HepG2 (cell line): ENCODE data around the gene ANKS3. TPM values are rescaled to one million over a fixed set of nuclear protein-coding genes. Genes with fewer than 3 reads are reported as not detected.
A peak's percentile ranks its signal among the peaks of the same experiment; 100 is the strongest.

ENCODE experiments used
- ELF3 ChIP-seq: IDR thresholded peaks from 2 replicates; pipeline ENCODE4 v1.6.1; 2016; ENCODE audit warnings: missing genetic modification reagents, missing compliant biosample characterization
- GATAD2A ChIP-seq: IDR thresholded peaks from 2 replicates; pipeline ENCODE4 v1.6.1; 2016
- GPN1 ChIP-seq: sonication (generic); formaldehyde crosslinking; IDR thresholded peaks from 2 replicates; pipeline ENCODE4 v1.5.1; 2020; ENCODE audit warnings: missing genetic modification reagents, borderline replicate concordance
- KDM5A ChIP-seq: fragments of 200-600 bp; sonication (generic); IDR thresholded peaks from 2 replicates; pipeline ENCODE4 v1.7.0; 2018; ENCODE audit warnings: antibody characterized with exemption, mild to moderate bottlenecking, low read length, borderline replicate concordance
- MTF2 ChIP-seq: sonication (generic); formaldehyde crosslinking; IDR thresholded peaks from 2 replicates; pipeline ENCODE4 v1.5.0; 2020; ENCODE audit warnings: missing genetic modification reagents, borderline replicate concordance
- POLR2AphosphoS2 ChIP-seq: IDR thresholded peaks from 2 replicates; pipeline ENCODE4 v1.6.1; 2011; ENCODE audit warnings: low read depth, low read length, improper control_type of control experiment
- RAD21 ChIP-seq: fragments of 450-650 bp; formaldehyde crosslinking; IDR thresholded peaks from 2 replicates; pipeline ENCODE4 v1.5.0; 2020; ENCODE audit warnings: mild to moderate bottlenecking
- SAP130 ChIP-seq: IDR thresholded peaks from 2 replicates; pipeline ENCODE4 v1.6.1; 2016; ENCODE audit warnings: low read depth
- SNAPC2 ChIP-seq: sonication (generic); formaldehyde crosslinking; IDR thresholded peaks from 2 replicates; pipeline ENCODE4 v1.8.1; 2022; ENCODE audit warnings: mild to moderate bottlenecking, missing genetic modification reagents
- TCF12 ChIP-seq, 2 experiments: fragments of 450-650 bp in 1 of 2; sonication (generic) in 1 of 2; formaldehyde crosslinking in 1 of 2; IDR thresholded peaks; 2 replicates each; pipeline versions ENCODE4 v1.6.1 to v1.8.0; 2017 to 2022; ENCODE audit warnings: antibody characterized with exemption in 1 of 2, mild to moderate bottlenecking in 1 of 2, missing genetic modification reagents in 1 of 2, moderate library complexity in 1 of 2
- TEAD3 ChIP-seq: optimal IDR thresholded peaks from 2 replicates; pipeline ENCODE3; 2016; ENCODE audit warnings: borderline replicate concordance
- ZKSCAN8 ChIP-seq: IDR thresholded peaks from 2 replicates; pipeline ENCODE4 v1.6.1; 2016; ENCODE audit warnings: borderline replicate concordance, missing genetic modification reagents, missing compliant biosample characterization
- ZNF24 ChIP-seq: fragments of 450-650 bp; IDR thresholded peaks from 2 replicates; pipeline ENCODE4 v1.6.1; 2017; ENCODE audit warnings: antibody characterized with exemption, mild to moderate bottlenecking
- ZNF296 ChIP-seq: sonication (generic); formaldehyde crosslinking; conservative IDR thresholded peaks from 2 replicates; pipeline ENCODE4 v1.5.0; 2020; ENCODE audit warnings: mild to moderate bottlenecking, missing genetic modification reagents
- ZNF546 ChIP-seq: sonication (generic); formaldehyde crosslinking; conservative IDR thresholded peaks from 2 replicates; pipeline ENCODE4 v1.8.1; 2023; ENCODE audit warnings: mild to moderate bottlenecking, missing genetic modification reagents
- ZNF564 ChIP-seq: sonication (generic); formaldehyde crosslinking; IDR thresholded peaks from 2 replicates; pipeline ENCODE4 v1.8.1; 2023; ENCODE audit warnings: mild to moderate bottlenecking, missing genetic modification reagents
- ZNF891 ChIP-seq: sonication (generic); formaldehyde crosslinking; IDR thresholded peaks from 2 replicates; pipeline ENCODE4 v1.5.0; 2020; ENCODE audit warnings: mild to moderate bottlenecking, missing genetic modification reagents
- ZSCAN25 ChIP-seq: sonication (generic); formaldehyde crosslinking; IDR thresholded peaks from 2 replicates; pipeline ENCODE4 v1.8.0; 2022; ENCODE audit warnings: mild to moderate bottlenecking, missing genetic modification reagents
- polyA plus RNA-seq, 8 experiments: library from polyadenylated mRNA; depleted of rRNA in 3 of 8; stranded (reverse) in 7 of 8; unstranded in 1 of 8; fragments of >200 nt; fragmentation: Illumina TruSeq in 4 of 8; extraction: Trizol in 4 of 8; gene quantifications; 2 replicates each; pipeline versions ENCODE4 v1.2.1 to v1.2.3, GENCODE V29; 2011 to 2016; ENCODE audit warnings: low read depth in 4 of 8, missing spikeins in 1 of 8, mixed read lengths in 1 of 8; ENCODE audit not compliant: insufficient read depth in 1 of 8
- total RNA-seq, 5 experiments: library from RNA; depleted of rRNA; stranded (reverse); fragments of >200 nt; fragmentation: Illumina TruSeq; extraction: Trizol; gene quantifications; 2 replicates each; pipeline ENCODE4 v1.2.3, GENCODE V29; 2016; ENCODE audit warnings: low read depth in 1 of 5
- TF ChIP-seq, protein P1 (sequence below): sonication (generic); formaldehyde crosslinking; IDR thresholded peaks from 2 replicates; pipeline ENCODE4 v1.4.0; 2020; ENCODE audit warnings: mild to moderate bottlenecking, missing genetic modification reagents
- TF ChIP-seq, protein P2 (sequence below): sonication (generic); formaldehyde crosslinking; IDR thresholded peaks from 2 replicates; pipeline ENCODE4 v1.4.0; 2020; ENCODE audit warnings: missing genetic modification reagents; ENCODE audit errors: not compliant biosample characterization
- TF ChIP-seq, protein P3 (sequence below): fragments of 450-650 bp; IDR thresholded peaks from 2 replicates; pipeline ENCODE4 v1.6.1; 2017
- TF ChIP-seq, protein P4 (sequence below): sonication (generic); formaldehyde crosslinking; IDR thresholded peaks from 2 replicates; pipeline ENCODE4 v1.4.0; 2020; ENCODE audit warnings: low read depth, mild to moderate bottlenecking, missing genetic modification reagents
- TF ChIP-seq, protein P5 (sequence below), 2 experiments: fragments of 450-650 bp in 1 of 2; sonication (generic) in 1 of 2; formaldehyde crosslinking; IDR thresholded peaks; 2 replicates each; pipeline versions ENCODE4 v1.5.0 to v1.8.0; 2020 to 2022; ENCODE audit warnings: mild to moderate bottlenecking in 1 of 2, missing genetic modification reagents in 1 of 2
- TF ChIP-seq, protein P6 (sequence below): sonication (generic); formaldehyde crosslinking; IDR thresholded peaks from 2 replicates; pipeline ENCODE4 v1.8.0; 2022; ENCODE audit warnings: mild to moderate bottlenecking, missing genetic modification reagents, moderate library complexity

ANKS3 gene
- total and polyA plus RNA-seq, 2 of the 13 experiments (the other 11 are each of a cell fraction or from before 2014, with no cell fraction given) = 11.4 to 15.9 TPM

DNA sequence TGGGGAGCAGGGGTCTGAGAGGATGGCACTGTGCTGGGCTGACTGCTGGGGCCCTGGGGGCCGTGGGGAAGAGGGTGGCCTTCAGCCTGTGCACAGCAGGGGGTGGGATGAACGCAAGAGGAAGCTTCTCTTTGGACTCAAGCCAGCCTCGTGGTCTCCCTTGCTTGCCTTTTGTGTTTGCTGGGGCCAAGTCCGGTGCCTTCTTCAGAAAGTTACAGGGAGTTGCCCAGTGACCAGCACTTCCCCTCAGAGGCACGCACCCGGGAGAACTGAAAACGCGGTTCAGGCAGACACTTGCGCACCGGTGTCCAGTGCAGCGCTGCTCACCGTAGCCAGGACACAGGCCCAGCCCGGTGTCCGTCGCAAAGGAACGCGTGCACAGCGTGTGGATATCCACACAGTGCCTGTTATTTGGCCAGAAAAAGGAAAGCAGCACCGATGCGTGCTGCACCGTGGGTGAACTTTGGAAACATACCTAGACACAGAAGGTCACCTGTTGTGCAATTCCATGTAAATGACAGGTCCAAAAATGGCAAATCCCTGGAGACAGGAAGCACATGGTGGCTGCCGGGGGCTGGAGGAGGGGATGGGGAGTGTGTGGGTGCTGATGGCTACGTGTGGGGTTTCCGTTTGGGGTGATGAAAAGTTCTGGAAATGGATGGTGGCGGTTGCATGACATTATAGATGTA is 70.2 kb downstream of the ANKS3 start (continued):
- TF ChIP-seq GATAD2A = peak; percentile 81; the same call in 1 of the 2 replicates
- TF ChIP-seq, protein P1, sequence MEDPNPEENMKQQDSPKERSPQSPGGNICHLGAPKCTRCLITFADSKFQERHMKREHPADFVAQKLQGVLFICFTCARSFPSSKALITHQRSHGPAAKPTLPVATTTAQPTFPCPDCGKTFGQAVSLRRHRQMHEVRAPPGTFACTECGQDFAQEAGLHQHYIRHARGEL (CRISPR knock-in tag) = no peak
- 0 out of 2 replicates have a peak, but pooled peaks have one; percentile 37 for TF ChIP-seq ZKSCAN8 (CRISPR knock-in tag)
- TF ChIP-seq, protein P2, sequence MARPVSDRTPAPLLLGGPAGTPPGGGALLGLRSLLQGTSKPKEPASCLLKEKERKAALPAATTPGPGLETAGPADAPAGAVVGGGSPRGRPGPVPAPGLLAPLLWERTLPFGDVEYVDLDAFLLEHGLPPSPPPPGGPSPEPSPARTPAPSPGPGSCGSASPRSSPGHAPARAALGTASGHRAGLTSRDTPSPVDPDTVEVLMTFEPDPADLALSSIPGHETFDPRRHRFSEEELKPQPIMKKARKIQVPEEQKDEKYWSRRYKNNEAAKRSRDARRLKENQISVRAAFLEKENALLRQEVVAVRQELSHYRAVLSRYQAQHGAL (CRISPR knock-in tag) = peak; percentile 50
- TF ChIP-seq TCF12 (IDR thresholded peaks at IDR 0.05) = no peak
- TF ChIP-seq TCF12 (CRISPR knock-in tag; IDR thresholded peaks at IDR 0.05) = 0 out of 2 replicates have a peak, but pooled peaks have one; percentile 90
- TF ChIP-seq SNAPC2 (CRISPR knock-in tag) = peak; percentile 94
- 0 out of 2 replicates have a peak, but pooled peaks have one; percentile 7 for TF ChIP-seq RAD21 (CRISPR knock-in tag)
- TF ChIP-seq ZSCAN25 = peak; percentile 82
- peak; percentile 95 for TF ChIP-seq SAP130 (CRISPR knock-in tag)
- peak; percentile 21; the same call in 1 of the 2 replicates for TF ChIP-seq ELF3 (CRISPR knock-in tag)
- TF ChIP-seq KDM5A = no peak
- TF ChIP-seq, protein P3, sequence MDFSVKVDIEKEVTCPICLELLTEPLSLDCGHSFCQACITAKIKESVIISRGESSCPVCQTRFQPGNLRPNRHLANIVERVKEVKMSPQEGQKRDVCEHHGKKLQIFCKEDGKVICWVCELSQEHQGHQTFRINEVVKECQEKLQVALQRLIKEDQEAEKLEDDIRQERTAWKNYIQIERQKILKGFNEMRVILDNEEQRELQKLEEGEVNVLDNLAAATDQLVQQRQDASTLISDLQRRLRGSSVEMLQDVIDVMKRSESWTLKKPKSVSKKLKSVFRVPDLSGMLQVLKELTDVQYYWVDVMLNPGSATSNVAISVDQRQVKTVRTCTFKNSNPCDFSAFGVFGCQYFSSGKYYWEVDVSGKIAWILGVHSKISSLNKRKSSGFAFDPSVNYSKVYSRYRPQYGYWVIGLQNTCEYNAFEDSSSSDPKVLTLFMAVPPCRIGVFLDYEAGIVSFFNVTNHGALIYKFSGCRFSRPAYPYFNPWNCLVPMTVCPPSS = no peak
- TF ChIP-seq MTF2 = 0 out of 2 replicates have a peak, but pooled peaks have one; percentile 25
- TF ChIP-seq TEAD3 (CRISPR knock-in tag) = peak; percentile 97
- 0 out of 2 replicates have a peak, but pooled peaks have one; percentile 73 for TF ChIP-seq GPN1 (CRISPR knock-in tag)
- TF ChIP-seq, protein P4, sequence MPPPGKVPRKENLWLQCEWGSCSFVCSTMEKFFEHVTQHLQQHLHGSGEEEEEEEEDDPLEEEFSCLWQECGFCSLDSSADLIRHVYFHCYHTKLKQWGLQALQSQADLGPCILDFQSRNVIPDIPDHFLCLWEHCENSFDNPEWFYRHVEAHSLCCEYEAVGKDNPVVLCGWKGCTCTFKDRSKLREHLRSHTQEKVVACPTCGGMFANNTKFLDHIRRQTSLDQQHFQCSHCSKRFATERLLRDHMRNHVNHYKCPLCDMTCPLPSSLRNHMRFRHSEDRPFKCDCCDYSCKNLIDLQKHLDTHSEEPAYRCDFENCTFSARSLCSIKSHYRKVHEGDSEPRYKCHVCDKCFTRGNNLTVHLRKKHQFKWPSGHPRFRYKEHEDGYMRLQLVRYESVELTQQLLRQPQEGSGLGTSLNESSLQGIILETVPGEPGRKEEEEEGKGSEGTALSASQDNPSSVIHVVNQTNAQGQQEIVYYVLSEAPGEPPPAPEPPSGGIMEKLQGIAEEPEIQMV = 0 out of 2 replicates have a peak, but pooled peaks have one; percentile 78
- TF ChIP-seq POLR2AphosphoS2 = no peak
- TF ChIP-seq, protein P5, sequence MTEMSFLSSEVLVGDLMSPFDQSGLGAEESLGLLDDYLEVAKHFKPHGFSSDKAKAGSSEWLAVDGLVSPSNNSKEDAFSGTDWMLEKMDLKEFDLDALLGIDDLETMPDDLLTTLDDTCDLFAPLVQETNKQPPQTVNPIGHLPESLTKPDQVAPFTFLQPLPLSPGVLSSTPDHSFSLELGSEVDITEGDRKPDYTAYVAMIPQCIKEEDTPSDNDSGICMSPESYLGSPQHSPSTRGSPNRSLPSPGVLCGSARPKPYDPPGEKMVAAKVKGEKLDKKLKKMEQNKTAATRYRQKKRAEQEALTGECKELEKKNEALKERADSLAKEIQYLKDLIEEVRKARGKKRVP (CRISPR knock-in tag; IDR thresholded peaks at IDR 0.05) = peak in 1 of 2 experiments; percentile 75; a peak in 2 of 4 replicates
- peak; percentile 89 for TF ChIP-seq ZNF564 (CRISPR knock-in tag)
- peak; percentile 74 for TF ChIP-seq ZNF546
- 0 out of 2 replicates have a peak, but pooled peaks have one; percentile 13 for TF ChIP-seq ZNF24
- peak; percentile 82; the same call in 1 of the 2 replicates for TF ChIP-seq ZNF891 (CRISPR knock-in tag)
- TF ChIP-seq ZNF296 (CRISPR knock-in tag) = peak; percentile 96
- TF ChIP-seq, protein P6, sequence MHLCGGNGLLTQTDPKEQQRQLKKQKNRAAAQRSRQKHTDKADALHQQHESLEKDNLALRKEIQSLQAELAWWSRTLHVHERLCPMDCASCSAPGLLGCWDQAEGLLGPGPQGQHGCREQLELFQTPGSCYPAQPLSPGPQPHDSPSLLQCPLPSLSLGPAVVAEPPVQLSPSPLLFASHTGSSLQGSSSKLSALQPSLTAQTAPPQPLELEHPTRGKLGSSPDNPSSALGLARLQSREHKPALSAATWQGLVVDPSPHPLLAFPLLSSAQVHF (CRISPR knock-in tag) = no peak
